Kidney tubule cell (primary cell): Measurements from ENCODE around the gene USP20.
A peak's percentile ranks its signal among the peaks of the same experiment; 100 is the strongest.
"Not testable (repeated sequence)": the region's sequence is repeated elsewhere in the genome, so short reads cannot be mapped to it uniquely, and the experiment has no call there.

Experiments
- DNase-seq: peaks from one replicate; pipeline ENCODE4 v3.0.0-alpha.2; 2018; ENCODE audit warnings: low spot score

USP20 gene

GRCh38 chr9:129835128-129835859 is at the start of gene USP20, which contains the start of gene C9orf78:
Gene USP20 (plus strand): TSS chr9:129835458. CDS start chr9:129852556, 17,098 bp downstream.
Gene C9orf78 (minus strand): TSS chr9:129835275. CDS start chr9:129835221, 54 bp downstream.
- DNase-seq: peak; percentile 95

GRCh38 chr9:129785866-129786265 is 49.4 kb upstream of the USP20 start:
- DNase-seq: no peak

GRCh38 chr9:129786481-129786880 is 48.8 kb upstream of the USP20 start:
- DNase-seq: no peak

- DNase-seq: no peak
Measured at GRCh38 chr9:129794549-129794948, 40.7 kb upstream of the USP20 start.

- not testable (repeated sequence) for DNase-seq
Measured at GRCh38 chr9:129796029-129796428, 39.2 kb upstream of the USP20 start.

GRCh38 chr9:129798973-129799372 is 36.3 kb upstream of the USP20 start:
- no peak for DNase-seq

GRCh38 chr9:129801504-129801903 is 33.8 kb upstream of the USP20 start:
- no peak for DNase-seq

GRCh38 chr9:129802833-129803675 is 32.2 kb upstream of the USP20 start, which contains the start of gene TOR1B:
Gene TOR1B (plus strand): TSS chr9:129803184. CDS start chr9:129803213, 29 bp downstream.
- DNase-seq: peak; percentile 93

GRCh38 chr9:129803676-129804060 is 31.6 kb upstream of the USP20 start:
- DNase-seq: peak; percentile 27

- DNase-seq: no peak
Measured at GRCh38 chr9:129806061-129806460, 29.2 kb upstream of the USP20 start.

GRCh38 chr9:129809346-129809745 is 25.9 kb upstream of the USP20 start:
- no peak for DNase-seq

- DNase-seq: no peak
Measured at GRCh38 chr9:129810116-129810515, 25.1 kb upstream of the USP20 start.

GRCh38 chr9:129810788-129811187 is 24.5 kb upstream of the USP20 start:
- no peak for DNase-seq

GRCh38 chr9:129811967-129812363 is 23.3 kb upstream of the USP20 start:
- no peak for DNase-seq

- no peak for DNase-seq
Measured at GRCh38 chr9:129812385-129812784, 22.9 kb upstream of the USP20 start.

- no peak for DNase-seq
Measured at GRCh38 chr9:129813661-129814060, 21.6 kb upstream of the USP20 start.

- DNase-seq: no peak
Measured at GRCh38 chr9:129814432-129815223, 20.6 kb upstream of the USP20 start.

- DNase-seq: no peak
Measured at GRCh38 chr9:129815278-129815677, 20.0 kb upstream of the USP20 start.

GRCh38 chr9:129816501-129817435 is 18.5 kb upstream of the USP20 start:
- DNase-seq: no peak

- DNase-seq: peak; percentile 59
Measured at GRCh38 chr9:129822898-129823541, 12.2 kb upstream of the USP20 start.

GRCh38 chr9:129823542-129823934 is 11.7 kb upstream of the USP20 start:
- DNase-seq: no peak
